ENCODE results near the gene OR10H1. TPM values are rescaled to one million over a fixed set of nuclear protein-coding genes. Genes with fewer than 3 reads are reported as not detected.
"Not testable (repeated sequence)": the region's sequence is repeated elsewhere in the genome, so short reads cannot be mapped to it uniquely, and the experiment has no call there.

OR10H1 gene
- total and polyA plus RNA-seq, 9 of the 15 experiments (the other 6 are each of a cell fraction or from before 2014, with no cell fraction given): not detected

- TF ChIP-seq, protein P1, sequence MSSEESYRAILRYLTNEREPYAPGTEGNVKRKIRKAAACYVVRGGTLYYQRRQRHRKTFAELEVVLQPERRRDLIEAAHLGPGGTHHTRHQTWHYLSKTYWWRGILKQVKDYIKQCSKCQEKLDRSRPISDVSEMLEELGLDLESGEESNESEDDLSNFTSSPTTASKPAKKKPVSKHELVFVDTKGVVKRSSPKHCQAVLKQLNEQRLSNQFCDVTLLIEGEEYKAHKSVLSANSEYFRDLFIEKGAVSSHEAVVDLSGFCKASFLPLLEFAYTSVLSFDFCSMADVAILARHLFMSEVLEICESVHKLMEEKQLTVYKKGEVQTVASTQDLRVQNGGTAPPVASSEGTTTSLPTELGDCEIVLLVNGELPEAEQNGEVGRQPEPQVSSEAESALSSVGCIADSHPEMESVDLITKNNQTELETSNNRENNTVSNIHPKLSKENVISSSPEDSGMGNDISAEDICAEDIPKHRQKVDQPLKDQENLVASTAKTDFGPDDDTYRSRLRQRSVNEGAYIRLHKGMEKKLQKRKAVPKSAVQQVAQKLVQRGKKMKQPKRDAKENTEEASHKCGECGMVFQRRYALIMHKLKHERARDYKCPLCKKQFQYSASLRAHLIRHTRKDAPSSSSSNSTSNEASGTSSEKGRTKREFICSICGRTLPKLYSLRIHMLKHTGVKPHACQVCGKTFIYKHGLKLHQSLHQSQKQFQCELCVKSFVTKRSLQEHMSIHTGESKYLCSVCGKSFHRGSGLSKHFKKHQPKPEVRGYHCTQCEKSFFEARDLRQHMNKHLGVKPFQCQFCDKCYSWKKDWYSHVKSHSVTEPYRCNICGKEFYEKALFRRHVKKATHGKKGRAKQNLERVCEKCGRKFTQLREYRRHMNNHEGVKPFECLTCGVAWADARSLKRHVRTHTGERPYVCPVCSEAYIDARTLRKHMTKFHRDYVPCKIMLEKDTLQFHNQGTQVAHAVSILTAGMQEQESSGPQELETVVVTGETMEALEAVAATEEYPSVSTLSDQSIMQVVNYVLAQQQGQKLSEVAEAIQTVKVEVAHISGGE (CRISPR knock-in tag; IDR thresholded peaks at IDR 0.05): peak in 1 of 3 experiments; percentile 57; a peak in 1 of 6 replicates
- TF ChIP-seq MAZ (CRISPR knock-in tag; conservative IDR thresholded peaks at IDR 0.05 in 1 of 2, IDR thresholded peaks at IDR 0.05 in 1 of 2): peak; percentile 7 to 67; a peak in 1 of 4 replicates
- TF ChIP-seq SP1 (CRISPR knock-in tag; IDR thresholded peaks at IDR 0.05): peak; percentile 71
- 0 out of 2 replicates have a peak, but pooled peaks have one; percentile 48 for TF ChIP-seq RNF2 (IDR thresholded peaks at IDR 0.05)
- peak; percentile 95 for TF ChIP-seq POLR2A (conservative IDR thresholded peaks at IDR 0.05)
- peak; percentile 12 for TF ChIP-seq ASH1L (IDR thresholded peaks at IDR 0.05; ENCODE audit: borderline replicate concordance, low read depth, partially characterized antibody)
- peak; percentile 11; the same call in 1 of the 2 replicates for TF ChIP-seq FOXM1 (IDR thresholded peaks at IDR 0.05; ENCODE audit: low read depth)
- TF ChIP-seq FOXM1 (CRISPR knock-in tag; IDR thresholded peaks at IDR 0.05; ENCODE audit: low read depth); ZNF740 (CRISPR knock-in tag; IDR thresholded peaks at IDR 0.05); TOE1 (CRISPR knock-in tag; IDR thresholded peaks at IDR 0.05; ENCODE audit: borderline replicate concordance, low read depth): not testable (repeated sequence)
- TF ChIP-seq ZNF740 (tag; IDR thresholded peaks at IDR 0.05): peak in 1 of 2 experiments; percentile 83; a peak in 1 of 4 replicates
- peak; percentile 17; the same call in 1 of the 2 replicates for TF ChIP-seq GATAD2A (IDR thresholded peaks at IDR 0.05)
- TF ChIP-seq HSF4 (CRISPR knock-in tag; IDR thresholded peaks at IDR 0.05; ENCODE audit: borderline replicate concordance): peak; percentile 82; the same call in 1 of the 2 replicates
- peak; percentile 45 for TF ChIP-seq CEBPB (tag; IDR thresholded peaks at IDR 0.05)
- TF ChIP-seq TAF9B (IDR thresholded peaks at IDR 0.05; ENCODE audit: partially characterized antibody): peak; percentile 54
- peak; percentile 29; the same call in 1 of the 2 replicates for TF ChIP-seq GTF2E2 (tag; IDR thresholded peaks at IDR 0.05)
- peak; percentile 81 for TF ChIP-seq PTTG1 (tag; IDR thresholded peaks at IDR 0.05; ENCODE audit: low read depth)
- TF ChIP-seq POLR2AphosphoS5 (IDR thresholded peaks at IDR 0.05; ENCODE audit: control insufficient read depth, insufficient read depth, low read depth, low read length): peak; percentile 71
- peak; percentile 41; the same call in 1 of the 2 replicates for TF ChIP-seq STAT5A (IDR thresholded peaks at IDR 0.05; ENCODE audit: borderline replicate concordance, low read length)
- peak; percentile 85 for TF ChIP-seq ZNF175 (CRISPR knock-in tag; IDR thresholded peaks at IDR 0.05; ENCODE audit: low read depth)
- TF ChIP-seq, protein P2, sequence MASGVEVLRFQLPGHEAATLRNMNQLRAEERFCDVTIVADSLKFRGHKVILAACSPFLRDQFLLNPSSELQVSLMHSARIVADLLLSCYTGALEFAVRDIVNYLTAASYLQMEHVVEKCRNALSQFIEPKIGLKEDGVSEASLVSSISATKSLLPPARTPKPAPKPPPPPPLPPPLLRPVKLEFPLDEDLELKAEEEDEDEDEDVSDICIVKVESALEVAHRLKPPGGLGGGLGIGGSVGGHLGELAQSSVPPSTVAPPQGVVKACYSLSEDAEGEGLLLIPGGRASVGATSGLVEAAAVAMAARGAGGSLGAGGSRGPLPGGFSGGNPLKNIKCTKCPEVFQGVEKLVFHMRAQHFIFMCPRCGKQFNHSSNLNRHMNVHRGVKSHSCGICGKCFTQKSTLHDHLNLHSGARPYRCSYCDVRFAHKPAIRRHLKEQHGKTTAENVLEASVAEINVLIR (CRISPR knock-in tag; IDR thresholded peaks at IDR 0.05): peak; percentile 57; the same call in 1 of the 2 replicates
- peak; percentile 82 for TF ChIP-seq TOE1 (IDR thresholded peaks at IDR 0.05; ENCODE audit: borderline replicate concordance)
- peak; percentile 84 for TF ChIP-seq DDX20 (tag; IDR thresholded peaks at IDR 0.05; ENCODE audit: low read depth)
Observed at GRCh38 chr19:15828611-15829305, 13.3 kb upstream of the OR10H1 start (continued).
